ENCODE results near the gene OR56A1. TPM values are rescaled to one million over a fixed set of nuclear protein-coding genes. Genes with fewer than 3 reads are reported as not detected.

Gene OR56A1
- total and polyA plus RNA-seq, 2 of the 4 experiments (the other 2 are of a cell fraction), result not detected

- no peak overlapping the region for H3K4me2 ChIP-seq (ENCODE audit: low read depth, low read length)
- dilution Hi-C loops (cut with HindIII; ENCODE audit: low sequenced_read_pairs, unreplicated experiment), result no loop called here
- no peak overlapping the region for H2BK20ac ChIP-seq (ENCODE audit: low read depth, low read length)
- POLR2A ChIA-PET (ENCODE audit: unreplicated experiment), result no interaction called here
- no peak overlapping the region for H3K18ac ChIP-seq (ENCODE audit: low read depth, low read length)
- H3K27me3 ChIP-seq (ENCODE audit: control insufficient read depth, insufficient read depth, low read length), result no peaks in the 10 kb centered on the region
- CTCF ChIA-PET, result no interaction called here
- H4K91ac ChIP-seq (ENCODE audit: insufficient read depth, low read depth, low read length), result no peak overlapping the region
- intact Hi-C loops (cut with micrococcal nuclease), result no loop called here
- H4K8ac ChIP-seq (ENCODE audit: low read depth in 2 of 2, low read length in 2 of 2), result no peak overlapping the region
- ATAC-seq (ENCODE audit: low read depth), result no peak
- 78% methylated on average over 6 of the region's 6 CpGs; no CpG with 5 or more reads in 1 of the 2 experiments for WGBS, 2 experiments (ENCODE audit: extremely low coverage in 2 of 2, insufficient read length in 1 of 2)
- H2AK5ac ChIP-seq (ENCODE audit: low read depth, low read length), result no peak overlapping the region
- no peaks in the 10 kb centered on the region for H3K4me1 ChIP-seq (ENCODE audit: control insufficient read depth, insufficient read depth, low read length)
- H3K9ac ChIP-seq (ENCODE audit: low read depth, low read length), result no peak overlapping the region
- no peak for TF ChIP-seq USF2 (IDR thresholded peaks at IDR 0.05; ENCODE audit: low read depth, low read length)
- no peak for TF ChIP-seq RCOR1 (IDR thresholded peaks at IDR 0.05; ENCODE audit: insufficient replicate concordance, low read length)
- no peak for TF ChIP-seq SMC3 (IDR thresholded peaks at IDR 0.05; ENCODE audit: low read depth, low read length)
- no peak for TF ChIP-seq POLR2A (IDR thresholded peaks at IDR 0.05; ENCODE audit: low read depth, low read length)
- no peak for TF ChIP-seq CTCF (conservative IDR thresholded peaks at IDR 0.05; ENCODE audit: low read depth, low read length)
- TF ChIP-seq CHD1 (IDR thresholded peaks at IDR 0.05; ENCODE audit: low read depth, low read length), result no peak
- no peak for TF ChIP-seq FOS (IDR thresholded peaks at IDR 0.05; ENCODE audit: low read depth, low read length)
- no peak for TF ChIP-seq MXI1 (IDR thresholded peaks at IDR 0.05; ENCODE audit: borderline replicate concordance, low read depth, low read length)
- no peak for TF ChIP-seq CEBPB (IDR thresholded peaks at IDR 0.05; ENCODE audit: low read depth, low read length)
- H4K20me1 ChIP-seq (ENCODE audit: insufficient read depth, low read length), result no peaks in the 10 kb centered on the region
- no peak overlapping the region for H2AK9ac ChIP-seq (replicated peaks; ENCODE audit: low read depth, low read length, poor library complexity)
- no peak overlapping the region for H3K14ac ChIP-seq (replicated peaks; ENCODE audit: low read depth, low read length)
- H2BK5ac ChIP-seq (ENCODE audit: low read depth, low read length, poor library complexity, severe bottlenecking), result no peak overlapping the region
- no peak overlapping the region for H3K56ac ChIP-seq (ENCODE audit: extremely low read depth, insufficient read depth, low read length)
- 0 out of 2 replicates have a peak, but pooled peaks cover 2% of the 10 kb centered on the region for H3K9me3 ChIP-seq (ENCODE audit: control insufficient read depth, insufficient read depth, low read length)
- no TSS peak for BruUV-seq (replicated peaks)
- H3K9me1 ChIP-seq (ENCODE audit: insufficient read depth, low read length), result no peaks in the 10 kb centered on the region
- no peaks in the 10 kb centered on the region for H3K79me1 ChIP-seq (ENCODE audit: low read depth in 1 of 2, low read length in 2 of 2)
- no peak overlapping the region for H2AFZ ChIP-seq (replicated peaks; ENCODE audit: low read length, poor library complexity)
- H2BK120ac ChIP-seq (ENCODE audit: low read depth, low read length), result no peak overlapping the region
- H2BK15ac ChIP-seq (ENCODE audit: low read depth, low read length), result no peak overlapping the region
- no peak for DNase-seq
- no peak overlapping the region for H3K4ac ChIP-seq (ENCODE audit: low read depth, low read length)
- no peaks in the 10 kb centered on the region for H3K36me3 ChIP-seq (ENCODE audit: control insufficient read depth, insufficient read depth, low read length)
- no peak overlapping the region for H3K23ac ChIP-seq (ENCODE audit: low read depth, low read length)
- no peak overlapping the region for H4K5ac ChIP-seq (ENCODE audit: low read depth, low read length)
- H3K4me3 ChIP-seq (ENCODE audit: insufficient read depth, low read depth, low read length), result no peak overlapping the region
- in situ Hi-C loops (cut with MboI; ENCODE audit: low sequenced_read_pairs), result no loop called here
- no peak overlapping the region for H3K27ac ChIP-seq (ENCODE audit: insufficient read depth, low read length)
Observed at GRCh38 chr11:6077723-6078122, 47.2 kb upstream of the OR56A1 start.

All from IMR-90 (cell line).